HG02840 (cell line): ENCODE measurements around the gene TMEM163.

ENCODE experiments used
- ATAC-seq: cut with Tn5 transposase; IDR thresholded peaks from one replicate; pipeline ENCODE4 v1.9.1; 2021; ENCODE audit warnings: mild to moderate bottlenecking, moderate library complexity, moderate number of reproducible peaks; ENCODE audit not compliant: unreplicated experiment, low FRiP score

Gene TMEM163

GRCh38 chr2:134465228-134466105 lies 253.3 kb downstream of the TMEM163 start:
- ATAC-seq: no peak

- ATAC-seq: no peak
These were observed 255.1 kb downstream of the TMEM163 start for GRCh38 chr2:134463699-134464022.

GRCh38 chr2:134462791-134463698 lies 255.8 kb downstream of the TMEM163 start:
- no peak for ATAC-seq

- no peak for ATAC-seq
These were observed 256.5 kb downstream of the TMEM163 start for GRCh38 chr2:134462275-134462674.

GRCh38 chr2:134461511-134461910 lies 257.3 kb downstream of the TMEM163 start:
- ATAC-seq: no peak

GRCh38 chr2:134460583-134460998 lies 258.2 kb downstream of the TMEM163 start:
- ATAC-seq: peak; percentile 76

- no peak for ATAC-seq
These were observed 258.9 kb downstream of the TMEM163 start for GRCh38 chr2:134459706-134460406.

- no peak for ATAC-seq
These were observed 259.9 kb downstream of the TMEM163 start for GRCh38 chr2:134458950-134459349.

- ATAC-seq: no peak
These were observed 260.3 kb downstream of the TMEM163 start for GRCh38 chr2:134458473-134458853.

- no peak for ATAC-seq
These were observed 260.9 kb downstream of the TMEM163 start for GRCh38 chr2:134457765-134458472.

GRCh38 chr2:134457353-134457752 lies 261.4 kb downstream of the TMEM163 start:
- ATAC-seq: no peak

- ATAC-seq: no peak
These were observed 263.4 kb downstream of the TMEM163 start for GRCh38 chr2:134455426-134455825.

- no peak for ATAC-seq
These were observed 263.9 kb downstream of the TMEM163 start for GRCh38 chr2:134454931-134455330.

GRCh38 chr2:134454426-134454825 lies 264.4 kb downstream of the TMEM163 start:
- ATAC-seq: no peak

GRCh38 chr2:134453973-134454372 lies 264.8 kb downstream of the TMEM163 start:
- ATAC-seq: no peak

GRCh38 chr2:134453476-134453875 lies 265.3 kb downstream of the TMEM163 start:
- ATAC-seq: no peak

- no peak for ATAC-seq
These were observed 266.6 kb downstream of the TMEM163 start for GRCh38 chr2:134452042-134452733.

GRCh38 chr2:134451347-134451630 lies 267.5 kb downstream of the TMEM163 start:
- no peak for ATAC-seq

- ATAC-seq: no peak
These were observed 268.9 kb downstream of the TMEM163 start for GRCh38 chr2:134449751-134450513.
